Stimulated activated CD8-positive, alpha-beta memory T cell treated with anti-CD3 and anti-CD28 coated beads, Interleukin-7, amount 100 ng/mL, for 4 hours (primary cell): Measurements from ENCODE around the gene SPRR4.
"Not testable (repeated sequence)": the region's sequence is repeated elsewhere in the genome, so short reads cannot be mapped to it uniquely, and the experiment has no call there.

Experiments
- DNase-seq, 2 donors: peaks; one replicate each; pipeline ENCODE4 v3.0.0-alpha.2; 2020; ENCODE audit warnings: low read depth in 2 of 2

Gene SPRR4

DNA sequence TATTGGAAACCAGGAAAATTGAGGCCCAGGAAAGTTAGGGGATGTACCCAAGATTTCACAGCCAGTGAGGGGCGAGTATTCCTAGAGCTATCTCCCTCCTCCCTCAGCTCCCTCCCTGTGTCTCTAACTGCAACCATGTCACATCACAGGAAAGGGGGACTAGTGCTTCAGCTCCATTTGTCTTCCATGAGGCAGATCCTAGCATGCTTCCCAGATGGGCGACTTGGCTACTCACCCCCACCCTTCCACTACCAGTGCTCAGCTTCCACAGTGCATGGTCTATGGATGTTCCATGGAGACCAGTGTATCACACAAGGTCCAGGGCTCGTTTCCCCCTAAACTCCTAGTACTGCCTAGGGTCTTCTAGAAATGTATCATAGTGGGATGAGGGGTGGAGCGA, 4.6 kb upstream of the SPRR4 start:
- no peak for DNase-seq

DNA sequence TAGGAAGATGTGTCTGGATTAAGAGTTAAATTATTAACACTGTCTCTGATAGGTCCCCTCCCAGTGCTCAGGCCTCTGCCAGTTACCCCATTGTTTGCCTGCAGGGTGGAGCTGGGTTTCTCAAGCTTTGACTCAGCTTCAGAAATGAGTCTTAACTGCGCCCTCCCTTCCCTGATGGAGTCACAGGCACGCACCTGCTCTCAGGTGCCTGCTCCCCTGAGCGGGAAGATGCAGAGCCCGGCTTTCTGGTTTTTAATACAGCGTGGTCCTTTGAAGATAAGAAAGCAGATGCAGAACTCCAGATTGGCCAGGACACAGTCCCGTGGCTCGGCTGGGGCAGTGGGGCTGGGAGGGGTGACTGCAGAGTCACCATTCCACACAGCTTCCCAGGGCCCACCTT, 3.2 kb upstream of the SPRR4 start:
- DNase-seq: no peak

DNA sequence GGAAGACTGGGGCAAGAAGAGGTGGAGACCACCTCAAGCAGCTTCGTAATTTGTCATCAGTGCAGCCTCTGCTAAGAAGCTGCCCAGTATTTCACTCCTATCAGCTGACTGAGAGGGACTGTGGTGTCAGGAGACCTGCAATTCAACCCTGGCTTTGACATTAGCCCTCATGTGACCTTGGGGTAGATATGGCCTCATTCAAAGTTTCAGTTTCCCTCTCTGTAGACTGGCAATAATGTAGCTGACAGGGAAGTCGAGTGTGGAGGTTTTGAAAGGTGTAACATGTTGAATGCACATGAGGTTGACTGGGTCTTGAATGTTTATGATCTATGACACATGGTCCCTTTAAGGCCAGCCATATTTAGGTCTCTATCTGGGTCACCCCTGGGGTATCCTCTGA, 2.2 kb upstream of the SPRR4 start:
- no peak for DNase-seq

DNA sequence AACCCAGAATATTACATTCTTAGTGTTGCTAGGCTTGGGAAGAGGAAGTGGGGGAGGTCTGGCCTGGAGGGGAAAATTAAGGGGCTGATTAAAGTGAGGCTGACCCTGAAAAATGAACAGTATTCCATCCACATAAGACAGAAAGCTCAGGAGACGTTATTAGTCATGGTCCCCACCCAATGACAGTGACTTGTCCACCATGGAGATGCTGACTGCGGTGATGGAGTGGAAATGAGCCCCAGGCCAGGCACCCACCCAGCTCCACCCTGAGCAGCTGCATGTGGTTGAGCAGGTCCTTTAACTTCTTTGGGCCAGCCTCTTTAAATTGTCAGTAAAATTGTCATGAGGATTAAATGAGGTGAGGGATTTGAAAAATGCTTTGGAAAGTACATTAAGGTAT, 1.4 kb upstream of the SPRR4 start:
- no peak for DNase-seq

DNA sequence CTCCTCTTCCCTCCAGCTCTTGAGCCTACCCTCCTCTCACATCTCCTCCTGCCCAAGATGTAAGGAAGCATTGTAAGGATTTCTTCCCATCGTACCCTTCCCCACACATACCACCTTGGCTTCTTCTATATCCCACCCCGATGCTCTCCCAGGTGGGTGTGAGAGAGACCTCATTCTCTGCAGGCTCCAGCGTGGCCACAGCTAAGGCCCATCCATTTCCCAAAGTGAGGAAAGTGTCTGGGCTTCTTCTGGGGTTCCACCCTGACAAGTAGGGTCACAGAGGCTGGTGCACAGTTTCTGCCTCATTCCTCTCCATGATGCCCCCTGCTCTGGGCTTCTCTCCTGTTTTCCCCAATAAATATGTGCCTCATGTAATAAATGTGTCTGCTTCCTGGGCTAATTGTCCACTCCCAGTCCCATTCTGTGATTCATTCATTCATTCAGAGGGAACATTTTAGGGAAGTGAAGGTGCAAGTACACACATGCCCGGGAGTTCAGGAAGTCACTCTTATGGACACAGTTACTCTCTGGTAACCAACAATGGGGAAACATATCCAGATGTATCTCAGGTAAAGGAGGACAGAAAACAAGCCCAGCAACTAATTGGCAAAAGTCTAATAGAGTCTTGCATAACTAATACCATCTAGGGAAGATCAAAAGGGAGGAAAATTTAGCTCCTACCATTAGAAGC, 1.9 kb downstream of the SPRR4 start:
- no peak for DNase-seq

DNA sequence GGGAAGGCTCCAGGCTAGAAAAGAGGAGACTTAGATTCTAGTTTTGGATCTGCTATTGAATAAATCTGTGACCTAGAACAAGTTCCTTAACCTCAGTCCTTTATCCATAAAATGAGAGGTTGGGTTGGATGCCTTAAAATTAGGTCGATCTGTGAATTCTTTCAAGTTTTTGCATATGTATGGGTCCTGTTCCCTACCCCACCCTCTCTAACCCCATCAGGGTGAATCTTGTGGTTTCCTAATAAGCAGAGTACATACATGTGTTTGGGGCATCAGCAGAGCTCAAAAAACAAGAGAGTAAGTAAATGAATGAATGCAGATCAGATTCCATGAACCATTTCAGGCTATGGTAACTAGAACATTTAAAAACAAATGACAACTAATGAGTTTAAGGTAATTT, 6.2 kb downstream of the SPRR4 start:
- no peak for DNase-seq

DNA sequence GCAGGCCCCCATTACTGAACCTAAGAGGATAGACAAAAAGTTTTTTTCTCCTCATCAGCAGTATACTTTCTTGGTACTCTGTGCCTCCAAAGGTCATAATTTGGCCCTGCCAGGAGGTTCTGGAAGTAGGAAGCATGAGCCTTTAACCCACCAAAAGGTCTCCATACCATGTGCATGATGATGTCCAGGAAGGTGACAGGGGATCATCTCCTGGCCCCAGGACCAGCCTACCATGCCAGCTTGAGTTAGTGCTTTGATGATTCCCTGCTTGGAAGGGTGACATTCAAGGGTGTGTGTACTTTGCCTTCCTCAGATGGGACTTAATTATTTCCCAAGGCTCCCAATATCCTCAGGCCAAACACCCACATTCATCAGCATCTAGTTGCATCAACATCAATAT, 7.2 kb downstream of the SPRR4 start:
- DNase-seq: no peak

DNA sequence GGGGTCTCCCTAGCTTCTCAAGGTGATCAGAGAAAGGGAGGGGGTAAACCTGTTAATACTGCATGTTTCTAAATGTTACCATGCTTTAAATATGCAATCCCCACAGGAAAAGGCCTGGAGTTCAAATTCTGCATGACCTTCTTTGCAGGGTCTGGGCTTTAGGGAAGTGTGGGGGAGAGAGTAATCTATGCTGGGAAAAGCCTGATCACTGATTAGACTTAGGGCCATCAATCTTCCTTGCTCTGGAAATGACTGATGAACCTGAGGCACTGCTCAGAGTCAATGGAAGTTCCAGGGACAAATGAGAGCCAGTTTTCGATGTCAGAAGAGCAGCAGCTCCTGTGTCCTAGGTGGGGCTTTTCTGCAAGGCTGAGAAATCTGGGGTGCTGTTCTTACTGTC, 10.2 kb downstream of the SPRR4 start:
- DNase-seq: no peak

DNA sequence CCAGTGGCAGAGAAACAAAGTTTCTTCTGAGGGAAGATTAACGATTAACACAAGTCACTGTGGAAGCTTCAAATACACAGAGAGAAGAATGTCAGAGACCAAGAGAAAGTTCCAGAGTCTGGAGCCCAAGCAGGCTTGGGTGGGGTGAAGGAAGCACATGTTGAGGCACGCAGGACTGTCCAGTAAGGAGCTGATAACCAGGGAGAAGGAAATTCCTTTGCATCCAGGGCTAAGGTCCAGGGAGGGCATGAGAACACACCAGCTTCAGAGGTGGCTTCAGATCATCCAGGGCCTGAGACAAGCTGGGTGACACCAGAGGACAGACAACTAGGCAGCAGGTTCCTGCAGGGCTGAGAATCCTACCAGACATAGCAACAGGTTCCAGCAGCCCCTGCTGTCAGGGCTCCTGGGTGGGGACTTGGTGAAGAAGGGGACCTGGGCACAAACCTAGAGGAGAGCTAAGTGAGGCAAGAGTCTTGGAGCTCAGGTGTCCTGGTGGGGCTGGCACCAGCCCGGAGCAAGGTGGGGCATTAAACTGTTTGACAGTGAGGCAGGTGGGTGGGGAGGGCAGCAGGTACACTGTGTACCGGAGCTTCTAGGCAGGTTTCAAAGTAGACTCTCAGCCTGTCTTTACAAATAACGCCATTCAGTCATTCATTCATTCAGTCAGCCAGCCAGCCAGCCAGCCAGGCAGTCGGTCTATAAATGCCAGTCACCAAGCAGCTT, 10.9 kb downstream of the SPRR4 start:
- DNase-seq: no peak

DNA sequence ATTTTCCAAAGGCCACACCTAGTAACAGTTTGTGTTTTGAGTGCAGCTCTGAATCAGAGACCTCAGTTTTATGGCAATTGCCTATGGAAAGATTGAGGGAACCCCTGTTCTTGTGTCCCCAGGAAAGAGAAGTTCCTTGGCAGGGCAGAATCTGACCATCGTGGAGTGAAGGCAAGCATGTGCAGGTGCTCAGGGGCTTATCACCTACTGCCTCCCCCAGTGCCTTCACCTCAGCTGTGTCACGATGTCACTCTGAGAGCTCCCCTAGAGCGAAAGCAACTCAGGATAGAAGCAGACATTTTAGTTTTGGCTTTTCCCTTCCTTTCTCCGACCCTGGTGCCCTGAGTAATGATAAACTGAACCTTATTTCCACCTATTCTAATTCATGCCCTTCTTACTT, 11.6 kb downstream of the SPRR4 start:
- DNase-seq: no peak

DNA sequence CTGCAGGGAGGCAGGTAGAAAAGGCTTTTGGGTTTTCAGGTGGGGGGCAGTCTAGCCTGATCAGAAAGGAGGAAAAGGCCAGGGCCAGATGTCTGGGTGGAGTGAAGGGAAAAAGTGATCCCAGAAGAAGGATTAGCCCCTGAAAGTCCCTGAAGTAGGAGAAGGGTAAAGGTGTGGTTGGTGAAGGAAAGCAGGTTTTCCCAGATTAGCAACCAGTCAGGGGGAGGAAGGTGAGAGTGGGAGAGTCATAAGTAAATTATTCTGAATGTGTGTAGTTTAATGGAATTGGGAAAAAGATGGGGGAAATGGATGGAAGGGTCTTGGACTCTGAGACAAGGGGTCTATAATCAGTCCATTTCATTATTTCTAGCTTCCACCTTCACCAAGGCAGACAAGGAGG, 12.8 kb downstream of the SPRR4 start:
- DNase-seq: no peak

DNA sequence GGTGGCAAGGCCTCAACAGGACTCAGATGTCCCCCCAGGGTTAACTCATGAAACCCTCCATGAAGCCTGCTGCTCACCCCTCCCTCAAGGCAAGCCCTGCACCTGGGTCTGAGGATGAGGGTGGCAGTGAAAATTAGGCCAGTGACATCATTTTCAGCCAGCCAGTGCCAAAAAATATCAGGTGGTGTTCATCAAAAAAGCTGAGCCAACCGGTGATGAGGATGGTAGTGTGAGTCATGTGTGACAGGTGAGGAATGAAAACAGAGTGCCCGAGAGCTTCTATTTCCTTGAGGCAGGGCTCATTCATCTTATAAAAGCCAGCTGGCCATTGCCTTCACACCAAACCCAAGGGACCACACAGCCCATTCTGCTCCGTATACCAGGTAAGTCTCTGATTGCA, 13.3 kb downstream of the SPRR4 start, which contains the start of gene SPRR1A:
Gene SPRR1A (plus strand): TSS at position 339 of the 400 bp plus-strand sequence. CDS start 1,150 bp downstream, outside the sequence.
- DNase-seq: no peak

DNA sequence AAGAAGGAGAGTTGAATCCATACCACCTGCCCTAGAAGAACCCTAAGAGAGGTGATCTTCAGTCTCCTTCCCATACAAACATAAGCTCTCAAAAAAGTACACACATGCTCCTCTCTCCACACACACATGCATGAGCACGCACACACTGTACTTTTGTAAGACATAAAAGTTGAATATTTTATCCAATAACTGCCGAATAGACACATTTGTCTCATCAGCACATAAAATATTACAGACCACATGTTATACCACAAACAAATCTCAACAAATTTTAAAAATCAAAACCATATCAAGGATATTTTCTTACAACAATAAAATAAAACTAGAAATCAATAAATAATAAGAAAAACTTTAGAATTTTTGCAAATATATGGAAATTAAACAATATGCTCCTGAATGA, 16.1 kb downstream of the SPRR4 start:
- DNase-seq: no peak

DNA sequence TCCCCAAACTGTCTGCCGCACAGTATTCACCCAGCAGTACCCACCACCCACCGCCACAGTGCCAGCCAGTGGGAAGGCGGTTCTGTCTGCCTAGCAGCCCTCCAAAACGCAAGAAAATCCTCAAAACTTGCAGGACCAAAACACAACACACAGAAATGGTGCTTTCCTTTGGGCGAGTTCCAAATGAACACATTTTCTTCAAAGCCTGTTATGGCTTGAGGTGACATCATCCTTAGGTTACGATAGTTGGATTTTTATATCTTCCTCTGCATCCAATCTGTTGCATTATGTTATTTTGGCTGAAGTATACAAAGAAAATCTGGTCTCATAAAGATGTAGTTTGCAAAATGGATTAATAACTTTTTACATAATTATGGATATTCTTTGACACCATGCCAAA, 22.7 kb downstream of the SPRR4 start:
- DNase-seq: no peak

DNA sequence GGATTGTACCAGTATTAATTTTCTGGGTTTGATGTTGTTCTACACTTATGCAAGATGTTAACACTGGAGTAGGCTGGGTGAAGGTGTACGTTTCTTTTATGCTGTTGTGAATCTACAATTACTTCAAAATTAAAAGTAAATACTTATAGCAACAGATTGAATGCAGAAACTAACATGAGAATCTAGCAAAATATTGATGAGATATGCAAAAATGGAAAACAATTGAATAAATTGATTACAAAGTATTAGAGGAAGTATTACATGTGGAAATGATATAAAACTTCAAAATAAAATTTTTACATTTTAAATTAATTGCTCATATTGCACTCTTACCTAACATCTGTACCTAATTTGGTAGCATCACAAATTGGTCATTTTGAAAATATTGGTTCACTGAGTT, 25.4 kb downstream of the SPRR4 start:
- no peak for DNase-seq

DNA sequence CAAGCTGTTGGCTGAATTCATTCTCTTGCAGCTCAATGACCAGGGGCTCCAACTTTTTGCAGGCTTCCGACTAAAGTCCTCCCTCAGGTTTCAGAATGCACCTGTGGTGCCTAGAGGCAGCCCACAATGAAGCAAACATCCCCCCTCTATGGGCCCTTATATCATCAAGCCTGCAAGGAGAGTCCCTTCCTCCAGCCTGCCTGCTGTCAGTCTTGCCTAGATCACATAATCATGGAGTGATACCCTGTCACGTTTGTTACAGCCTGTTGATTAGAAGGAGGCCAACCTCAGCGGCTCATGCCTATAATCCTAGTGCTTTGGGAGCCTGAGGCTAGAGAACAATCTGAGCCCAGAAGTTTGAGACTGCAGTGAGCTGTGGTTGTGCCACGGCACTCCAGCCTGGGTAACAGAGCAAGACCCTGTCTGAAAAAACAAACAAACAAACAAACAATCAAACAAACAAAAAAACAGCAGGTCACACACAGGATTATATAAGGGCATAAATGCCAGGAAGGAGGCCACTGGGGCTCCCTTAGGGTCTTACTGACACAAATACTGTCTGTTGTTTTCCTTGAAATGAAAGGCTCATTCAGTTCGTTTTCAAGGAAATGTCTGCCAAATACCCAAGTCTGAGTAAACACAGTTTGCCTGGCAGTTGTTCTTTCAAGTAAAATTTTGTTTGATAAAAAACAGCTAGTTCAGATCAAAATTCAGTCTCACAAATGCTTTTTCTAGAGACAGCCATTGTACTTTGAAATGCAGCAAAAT, 26.4 kb downstream of the SPRR4 start:
- DNase-seq: no peak

DNA sequence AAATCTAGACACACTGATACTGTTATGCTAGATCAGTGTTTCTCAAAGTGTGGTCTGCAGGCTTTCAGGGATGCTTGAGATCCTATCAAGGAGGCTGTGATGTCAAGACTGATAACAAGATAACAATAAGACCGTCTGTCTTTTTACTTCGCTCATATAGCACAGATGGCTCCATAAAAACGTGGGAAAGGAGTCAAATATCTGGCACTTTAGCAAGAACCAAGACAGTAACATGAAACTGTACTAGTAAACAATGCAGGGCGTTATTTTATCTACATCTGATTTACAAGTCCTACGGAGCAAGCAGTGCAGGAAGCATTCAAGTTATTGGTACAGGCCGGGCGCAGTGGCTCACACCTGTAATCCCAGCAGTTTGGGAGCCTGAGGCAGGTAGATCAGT, 27.5 kb downstream of the SPRR4 start:
- DNase-seq: no peak

DNA sequence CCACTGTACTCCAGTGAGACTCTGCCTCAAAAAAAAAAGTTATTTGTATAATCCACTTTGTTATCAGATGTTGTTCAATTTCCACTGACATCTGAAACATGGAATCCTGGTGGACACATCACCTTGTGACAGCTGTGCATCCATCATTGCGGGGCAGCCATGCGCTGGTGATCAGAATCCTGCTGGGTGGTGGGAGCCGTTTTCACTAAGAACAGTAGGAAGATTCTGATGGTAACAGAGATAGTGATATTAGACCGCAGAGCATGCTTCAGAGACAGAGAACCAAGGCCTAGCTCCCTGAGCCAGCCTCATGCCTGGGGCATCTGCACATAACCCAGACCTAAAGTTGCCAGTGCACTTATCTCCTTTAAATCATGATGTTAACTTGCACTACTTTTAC, 28.0 kb downstream of the SPRR4 start:
- DNase-seq: no peak

DNA sequence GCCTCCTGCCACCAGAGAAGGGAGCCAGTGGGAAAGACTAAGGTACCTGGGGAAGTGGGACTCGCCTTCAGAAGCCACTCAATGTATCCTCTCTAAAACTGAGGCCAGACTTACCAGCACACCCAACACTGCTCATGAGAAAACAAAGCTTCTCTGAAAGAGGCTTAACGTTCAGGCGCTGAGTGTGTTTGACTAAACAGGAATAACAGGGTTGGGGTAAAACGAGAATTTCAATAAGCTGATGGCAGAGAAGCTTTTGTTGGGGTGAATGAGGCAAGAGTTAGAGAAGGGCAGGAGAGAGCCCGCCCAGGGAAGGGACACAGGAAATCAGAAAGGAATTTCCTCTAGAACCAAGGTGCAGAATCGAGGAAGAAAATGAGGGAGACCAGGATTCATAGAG, 29.4 kb downstream of the SPRR4 start:
- no peak for DNase-seq

DNA sequence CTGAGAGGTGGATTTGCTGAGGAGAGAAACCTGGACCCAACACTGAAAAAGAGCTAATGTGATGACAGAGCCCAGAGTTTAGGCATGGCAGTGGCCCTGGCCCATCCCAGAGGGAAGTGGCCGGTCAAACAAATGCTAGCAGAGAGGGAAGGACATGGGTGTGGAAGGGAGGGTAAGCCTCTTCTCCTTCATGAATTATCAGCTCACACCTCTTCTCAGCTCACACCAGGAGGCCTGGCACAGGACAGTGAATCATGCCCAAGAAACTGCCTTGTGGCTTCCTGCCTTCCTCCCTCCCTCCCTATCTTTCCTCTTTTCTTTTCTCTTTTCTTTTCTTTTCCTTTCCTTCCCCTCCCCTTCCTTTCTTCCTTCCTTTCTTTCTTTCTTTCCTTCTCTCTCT, 29.8 kb downstream of the SPRR4 start:
- no peak for DNase-seq

DNA sequence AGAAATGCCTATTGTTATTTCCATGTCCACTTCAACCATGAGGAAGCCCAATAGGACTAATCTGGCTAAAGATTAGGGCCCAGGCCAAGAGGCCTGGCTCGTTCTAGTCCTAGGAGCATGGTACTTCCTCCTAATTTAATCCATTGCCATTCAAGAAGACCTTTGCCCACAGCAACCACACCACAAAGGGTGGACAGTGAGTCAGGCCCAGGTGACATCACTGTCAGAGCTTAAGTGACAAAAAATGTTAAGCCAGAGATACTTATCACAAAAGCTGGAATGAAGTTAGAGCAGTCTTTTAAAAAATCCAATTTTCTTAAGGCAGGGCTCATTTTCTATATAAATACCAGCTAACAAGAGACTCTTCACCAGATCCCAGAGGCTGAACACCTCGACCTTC, 30.9 kb downstream of the SPRR4 start, which contains the start of gene SPRR3:
Gene SPRR3 (plus strand): TSS at position 368 of the 400 bp plus-strand sequence. CDS start 1,272 bp downstream, outside the sequence.
- no peak for DNase-seq

DNA sequence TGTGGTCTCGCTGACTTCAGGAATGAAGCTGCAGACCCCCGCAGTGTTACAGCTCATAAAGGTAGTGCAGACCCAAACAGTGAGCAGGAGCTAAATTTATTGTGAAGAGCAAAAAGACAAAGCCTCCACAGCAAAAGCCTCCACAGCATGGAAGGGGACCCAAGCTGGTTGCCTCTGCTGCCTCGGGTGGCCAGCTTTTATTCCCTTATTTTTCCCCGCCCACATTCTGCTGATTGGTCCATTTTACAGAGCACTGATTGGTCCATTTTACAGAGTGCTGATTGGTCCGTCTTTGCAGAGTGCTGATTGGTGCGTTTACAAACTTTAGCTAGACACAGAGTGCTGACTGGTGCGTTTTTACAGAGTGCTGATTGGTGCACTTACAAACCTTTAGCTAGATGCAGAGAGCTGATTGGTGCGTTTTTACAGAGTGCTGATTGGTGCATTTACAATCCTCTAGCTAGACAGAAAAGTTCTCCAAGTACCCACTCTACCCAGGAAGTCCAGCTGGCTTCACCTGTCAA, 40.8 kb downstream of the SPRR4 start:
- not testable (repeated sequence) for DNase-seq
